Measurements from ENCODE around the gene ARCN1.

Gene ARCN1

DNA sequence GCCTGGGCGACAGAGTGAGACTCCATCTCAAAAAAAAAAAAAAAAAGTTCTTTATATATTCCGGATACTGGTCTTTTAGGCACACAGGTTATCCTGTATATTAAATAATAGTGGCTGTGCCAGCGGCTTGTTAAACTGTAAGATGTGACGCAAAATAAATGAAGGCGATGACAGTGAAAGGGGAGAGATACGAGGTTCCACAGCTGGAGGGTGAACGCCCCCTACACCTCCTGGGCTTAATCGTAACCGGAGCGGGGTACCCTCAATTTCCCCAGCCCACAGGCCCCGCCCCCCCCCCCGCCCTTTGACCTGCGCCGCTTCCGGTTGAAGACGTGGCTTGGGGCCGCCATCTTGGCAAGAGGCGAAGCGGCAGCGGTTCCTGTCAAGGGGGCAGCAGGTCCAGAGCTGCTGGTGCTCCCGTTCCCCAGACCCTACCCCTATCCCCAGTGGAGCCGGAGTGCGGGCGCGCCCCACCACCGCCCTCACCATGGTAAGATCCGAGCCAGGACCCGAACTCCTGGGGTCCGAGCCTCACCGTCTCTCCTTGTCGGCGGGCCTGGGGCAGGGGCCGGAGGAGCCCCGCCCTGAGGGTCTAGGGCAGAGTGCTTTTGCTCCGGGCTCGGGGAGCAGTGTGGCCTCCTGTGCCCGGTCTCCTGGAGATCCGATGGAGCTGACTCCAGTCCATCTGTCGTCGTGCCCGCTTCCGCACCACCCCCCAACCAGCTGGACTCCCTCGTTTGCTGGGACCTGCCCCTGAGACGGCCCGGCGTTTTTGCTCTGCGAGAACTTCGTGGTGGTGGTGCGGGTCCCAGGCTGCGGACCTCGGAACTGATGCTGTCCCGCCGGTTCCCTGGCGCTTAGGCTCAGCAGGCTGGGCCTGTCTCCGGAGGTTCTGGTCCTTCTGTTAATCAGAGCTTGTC, at the start of gene ARCN1:
ARCN1 (plus strand) TSS at position 349 of the 920 bp plus-strand sequence; CDS start at position 488, 139 bp downstream.
- peak; percentile 72 for DNase-seq

DNA sequence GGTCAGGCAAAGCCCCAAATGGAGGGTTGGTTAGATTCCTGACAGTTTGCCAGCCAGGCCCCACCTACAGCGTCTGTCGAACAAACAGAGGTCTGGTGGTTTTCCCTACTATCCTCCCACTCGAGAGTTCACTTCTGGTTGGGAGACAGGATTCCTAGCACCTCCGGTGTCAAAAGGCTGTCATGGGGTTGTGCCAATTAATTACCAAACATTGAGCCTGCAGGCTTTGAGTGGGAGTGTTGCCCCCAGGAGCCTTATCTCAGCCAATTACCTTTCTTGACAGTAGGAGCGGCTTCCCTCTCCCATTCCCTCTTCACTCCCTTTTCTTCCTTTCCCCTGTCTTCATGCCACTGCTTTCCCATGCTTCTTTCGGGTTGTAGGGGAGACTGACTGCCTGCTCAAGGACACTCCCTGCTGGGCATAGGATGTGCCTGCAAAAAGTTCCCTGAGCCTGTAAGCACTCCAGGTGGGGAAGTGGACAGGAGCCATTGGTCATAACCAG, 49.6 kb upstream of the ARCN1 start:
- no peak for DNase-seq

DNA sequence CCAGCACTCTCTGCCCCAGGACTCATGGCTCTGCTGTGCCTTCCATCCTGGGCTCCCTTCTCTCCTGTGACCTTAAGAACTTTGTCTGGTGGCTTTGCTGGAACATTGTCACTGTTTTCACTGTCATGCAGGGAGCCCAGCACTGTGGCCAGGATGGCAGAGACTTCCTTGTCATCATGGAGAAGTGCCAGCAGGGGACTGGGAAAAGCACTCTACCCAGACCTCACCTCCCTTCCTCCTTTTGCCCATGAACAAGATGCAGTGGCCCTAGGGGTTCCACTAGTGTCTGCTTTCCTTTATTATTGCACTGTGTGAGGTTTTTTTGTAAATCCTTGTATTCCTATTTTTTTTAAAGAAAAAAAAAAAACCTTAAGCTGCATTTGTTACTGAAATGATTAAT, 47.9 kb upstream of the ARCN1 start:
- DNase-seq = no peak

DNA sequence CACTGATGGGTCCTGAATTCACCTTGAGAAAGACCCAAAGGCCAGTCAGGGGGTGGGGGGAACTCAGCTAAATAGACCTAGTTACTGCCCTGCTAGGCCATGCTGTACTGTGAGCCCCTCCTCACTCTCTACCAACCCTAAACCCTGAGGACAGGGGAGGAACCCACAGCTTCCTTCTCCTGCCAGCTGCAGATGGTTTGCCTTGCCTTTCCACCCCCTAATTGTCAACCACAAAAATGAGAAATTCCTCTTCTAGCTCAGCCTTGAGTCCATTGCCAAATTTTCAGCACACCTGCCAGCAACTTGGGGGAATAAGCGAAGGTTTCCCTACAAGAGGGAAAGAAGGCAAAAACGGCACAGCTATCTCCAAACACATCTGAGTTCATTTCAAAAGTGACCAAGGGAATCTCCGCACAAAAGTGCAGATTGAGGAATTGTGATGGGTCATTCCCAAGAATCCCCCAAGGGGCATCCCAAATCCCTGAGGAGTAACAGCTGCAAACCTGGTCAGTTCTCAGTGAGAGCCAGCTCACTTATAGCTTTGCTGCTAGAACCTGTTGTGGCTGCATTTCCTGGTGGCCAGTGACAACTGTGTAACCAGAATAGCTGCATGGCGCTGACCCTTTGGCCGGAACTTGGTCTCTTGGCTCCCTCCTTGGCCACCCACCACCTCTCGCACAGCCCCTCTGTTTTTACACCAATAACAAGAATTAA, 47.3 kb upstream of the ARCN1 start:
- DNase-seq = no peak

DNA sequence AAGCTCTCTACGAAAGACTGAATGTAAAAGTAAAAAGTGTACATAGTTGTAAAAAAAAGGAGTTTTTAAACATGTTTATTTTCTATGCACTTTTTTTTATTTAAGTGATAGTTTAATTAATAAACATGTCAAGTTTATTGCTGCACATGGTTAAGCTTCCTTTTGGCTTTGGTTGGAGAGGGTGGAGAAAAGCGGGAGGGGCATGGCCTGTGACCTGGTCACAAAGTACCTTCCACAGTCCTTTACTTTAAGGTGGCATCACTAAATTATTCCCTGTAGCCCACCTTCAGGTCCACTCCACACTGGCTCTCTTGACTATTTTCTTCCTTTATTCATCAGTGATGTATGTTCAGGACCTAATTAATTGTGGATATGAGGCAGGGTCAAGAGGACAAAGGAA, 45.5 kb upstream of the ARCN1 start:
- DNase-seq = no peak

DNA sequence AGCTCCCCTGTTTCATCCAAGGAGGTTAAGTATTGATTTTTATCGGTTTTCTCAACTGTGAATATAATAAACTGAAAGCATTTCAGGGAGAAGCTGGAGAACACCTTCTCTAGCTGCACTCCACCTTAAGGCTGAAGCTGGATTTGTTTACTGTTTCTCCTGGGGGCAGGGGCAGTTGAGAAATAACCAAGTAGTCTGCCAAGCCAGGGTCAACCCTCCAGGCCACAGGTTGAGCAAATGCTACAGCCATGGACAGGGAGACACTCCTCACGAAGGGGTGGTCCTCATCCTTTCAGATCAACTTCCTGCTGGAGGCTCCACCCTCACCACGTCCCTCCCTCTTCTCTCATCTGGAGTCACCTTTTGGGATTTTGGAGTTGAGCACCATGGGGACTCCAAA, 45.1 kb upstream of the ARCN1 start, which contains the start of gene TTC36:
TTC36 (plus strand) TSS at position 366 of the 400 bp plus-strand sequence; CDS start at position 387, 21 bp downstream.
- no peak for DNase-seq

DNA sequence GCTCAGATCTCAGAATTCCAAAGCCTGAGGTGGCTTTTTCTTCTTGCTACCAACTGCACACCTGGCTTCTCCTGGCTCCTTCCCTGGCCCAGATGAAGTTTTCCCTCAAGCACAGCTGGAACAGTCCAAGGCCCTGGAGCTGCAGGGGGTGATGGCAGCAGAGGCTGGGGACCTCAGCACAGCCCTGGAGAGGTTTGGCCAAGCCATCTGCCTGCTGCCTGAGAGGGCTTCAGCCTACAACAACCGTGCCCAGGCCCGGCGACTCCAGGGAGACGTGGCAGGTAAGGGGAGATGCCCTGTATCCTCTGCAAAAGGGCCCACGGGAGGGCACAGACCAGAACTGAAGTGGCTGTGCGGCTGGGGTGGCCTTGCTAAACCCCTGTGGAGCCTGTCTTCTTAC, 43.7 kb upstream of the ARCN1 start:
- DNase-seq = no peak

DNA sequence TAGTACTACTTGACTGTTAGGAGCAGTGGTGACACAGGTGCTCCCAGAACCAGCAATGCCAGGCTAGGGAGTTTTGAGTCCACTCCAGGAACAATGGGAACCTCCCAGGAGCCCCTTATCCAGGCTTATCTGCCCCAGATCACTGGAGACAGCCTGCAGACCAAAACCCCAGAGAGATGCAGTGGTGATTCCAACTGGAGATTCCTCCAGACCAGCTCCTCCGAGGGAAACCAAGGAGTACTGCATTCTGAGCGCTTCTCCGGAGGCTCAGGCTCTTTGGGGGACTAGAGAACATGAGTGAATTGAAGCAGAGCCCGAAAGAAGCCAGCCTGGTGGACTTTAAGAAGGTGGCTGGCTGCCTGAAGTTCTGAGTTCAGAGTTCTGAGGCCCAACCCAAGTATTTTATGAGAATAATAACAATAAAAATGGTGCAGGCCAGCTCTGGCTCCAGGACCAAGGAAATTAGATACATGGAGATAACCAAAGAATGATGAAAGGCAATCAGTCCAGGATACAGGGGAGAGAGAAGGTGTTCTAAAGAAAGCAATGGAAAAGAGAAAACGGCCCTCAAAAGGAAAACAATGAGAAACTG, 42.5 kb upstream of the ARCN1 start:
- DNase-seq = no peak

DNA sequence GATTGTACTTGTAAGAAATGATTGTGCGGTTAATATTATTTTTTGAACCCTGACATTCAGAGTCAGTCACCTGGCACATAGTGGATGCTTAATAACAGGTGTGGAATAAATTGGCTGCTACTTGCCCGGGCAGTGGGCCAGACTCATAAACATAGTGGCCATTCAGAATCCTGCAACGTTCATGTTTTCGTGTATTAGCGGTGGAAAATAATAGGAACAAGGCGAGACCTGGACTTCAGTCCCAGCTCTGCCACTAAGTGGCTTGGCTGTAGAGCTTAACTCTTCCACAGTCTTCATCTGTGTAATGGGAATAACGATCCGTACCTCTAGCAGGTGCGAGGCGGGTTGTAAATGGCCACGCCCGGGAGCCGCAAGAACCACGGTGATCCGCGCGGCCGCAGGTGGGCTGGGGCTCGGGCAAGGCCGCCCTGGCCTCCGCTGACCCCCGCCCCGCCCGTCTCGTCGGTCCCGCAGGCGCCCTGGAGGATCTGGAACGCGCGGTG, 42.0 kb upstream of the ARCN1 start:
- DNase-seq = no peak

DNA sequence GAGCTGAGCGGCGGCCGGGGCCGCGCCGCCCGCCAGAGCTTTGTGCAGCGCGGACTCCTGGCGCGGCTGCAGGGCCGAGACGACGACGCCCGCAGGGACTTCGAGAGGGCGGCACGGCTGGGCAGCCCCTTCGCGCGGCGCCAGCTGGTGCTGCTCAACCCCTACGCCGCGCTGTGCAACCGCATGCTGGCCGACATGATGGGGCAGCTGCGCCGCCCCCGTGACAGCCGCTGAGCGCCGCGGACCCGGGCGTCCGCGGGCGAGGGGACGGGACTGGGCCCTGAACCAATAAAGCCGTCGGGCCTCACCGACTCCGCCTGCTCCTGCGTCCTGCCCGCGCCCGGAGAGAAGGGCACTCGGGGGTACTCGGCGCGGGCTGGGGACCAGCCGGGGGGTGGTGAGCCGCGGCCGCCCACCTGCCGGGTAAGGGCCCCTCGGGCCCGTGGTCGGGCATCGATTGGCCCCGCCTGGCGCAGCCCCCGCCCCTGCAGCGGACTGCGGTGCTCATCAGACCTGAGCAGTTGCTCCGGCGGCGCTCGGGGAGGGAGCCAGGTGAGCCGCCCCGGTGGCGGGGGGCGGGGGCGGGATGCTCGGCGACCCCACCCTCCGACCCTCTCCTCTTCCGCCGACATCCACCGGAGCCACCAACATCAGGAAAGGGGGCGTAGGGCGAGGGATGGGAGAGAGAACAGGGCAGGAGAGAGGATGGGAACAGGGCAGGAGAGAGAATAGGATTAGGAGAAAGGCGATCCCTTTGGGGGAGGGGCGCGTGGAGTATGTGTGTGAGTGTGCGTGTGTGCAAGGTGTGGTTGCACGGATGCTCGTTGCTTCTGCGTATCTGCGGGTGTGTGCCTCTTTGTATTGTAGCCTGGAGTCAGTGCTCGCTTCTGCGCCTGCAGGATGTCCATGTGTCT, 41.3 kb upstream of the ARCN1 start, which contains the start of gene TMEM25:
TMEM25 (plus strand) TSS at position 510 of the 914 bp plus-strand sequence. CDS start 610 bp downstream, outside the sequence.
- DNase-seq = peak; percentile 80

DNA sequence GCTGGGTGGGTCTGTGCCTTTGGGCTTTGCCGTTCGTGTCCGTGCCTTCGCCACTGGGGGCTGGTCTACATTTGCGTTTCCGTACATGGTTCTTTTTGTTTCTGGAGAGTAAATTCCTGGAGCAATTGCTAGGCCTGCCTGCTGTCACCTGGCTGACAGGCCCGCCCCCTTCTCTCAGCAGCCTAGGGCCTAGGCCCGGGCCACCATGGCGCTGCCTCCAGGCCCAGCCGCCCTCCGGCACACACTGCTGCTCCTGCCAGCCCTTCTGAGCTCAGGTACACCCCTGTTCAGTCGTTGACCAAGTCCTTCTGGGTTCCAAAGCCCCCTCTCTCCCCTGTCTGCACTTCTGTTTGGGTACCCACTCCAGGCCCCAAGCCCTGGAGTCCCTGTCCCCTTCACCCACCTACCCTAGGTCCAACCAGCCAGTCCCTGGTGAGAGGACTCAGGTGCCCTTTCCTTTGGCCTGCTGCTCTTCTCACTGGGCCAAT, 40.6 kb upstream of the ARCN1 start:
- DNase-seq = no peak

DNA sequence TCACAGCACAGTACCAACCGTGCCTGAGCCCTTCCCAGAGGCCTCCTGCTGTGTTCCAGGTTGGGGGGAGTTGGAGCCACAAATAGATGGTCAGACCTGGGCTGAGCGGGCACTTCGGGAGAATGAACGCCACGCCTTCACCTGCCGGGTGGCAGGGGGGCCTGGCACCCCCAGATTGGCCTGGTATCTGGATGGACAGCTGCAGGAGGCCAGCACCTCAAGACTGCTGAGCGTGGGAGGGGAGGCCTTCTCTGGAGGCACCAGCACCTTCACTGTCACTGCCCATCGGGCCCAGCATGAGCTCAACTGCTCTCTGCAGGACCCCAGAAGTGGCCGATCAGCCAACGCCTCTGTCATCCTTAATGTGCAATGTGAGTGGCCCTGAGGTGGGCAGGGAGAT, 40.1 kb upstream of the ARCN1 start:
- no peak for DNase-seq

DNA sequence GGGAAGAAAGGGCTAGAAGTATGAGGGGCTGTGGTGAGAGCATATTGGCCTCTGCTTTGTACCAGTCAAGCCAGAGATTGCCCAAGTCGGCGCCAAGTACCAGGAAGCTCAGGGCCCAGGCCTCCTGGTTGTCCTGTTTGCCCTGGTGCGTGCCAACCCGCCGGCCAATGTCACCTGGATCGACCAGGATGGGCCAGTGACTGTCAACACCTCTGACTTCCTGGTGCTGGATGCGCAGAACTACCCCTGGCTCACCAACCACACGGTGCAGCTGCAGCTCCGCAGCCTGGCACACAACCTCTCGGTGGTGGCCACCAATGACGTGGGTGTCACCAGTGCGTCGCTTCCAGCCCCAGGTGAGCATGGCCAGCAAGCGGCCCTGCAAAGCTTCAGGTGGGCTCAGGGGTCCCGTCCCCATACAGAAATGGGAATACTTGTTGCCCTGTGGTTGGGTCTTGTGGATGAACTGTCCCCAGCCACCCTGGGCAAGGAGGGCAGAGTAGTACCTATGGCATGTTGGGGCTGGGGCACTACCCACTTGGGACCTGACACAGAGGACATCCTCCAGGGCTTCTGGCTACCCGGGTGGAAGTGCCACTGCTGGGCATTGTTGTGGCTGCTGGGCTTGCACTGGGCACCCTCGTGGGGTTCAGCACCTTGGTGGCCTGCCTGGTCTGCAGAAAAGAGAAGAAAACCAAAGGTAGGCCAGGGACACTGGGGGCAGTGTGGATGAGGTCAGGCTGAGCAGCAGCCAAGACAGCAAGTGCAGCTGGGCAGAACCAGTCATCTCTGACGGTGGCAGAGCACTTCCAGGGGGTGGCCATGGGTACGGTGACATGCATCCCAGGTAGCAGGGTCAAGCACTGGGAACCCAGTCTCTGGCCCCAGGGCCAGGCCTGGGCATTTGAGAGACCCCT, 39.1 kb upstream of the ARCN1 start:
- DNase-seq = no peak

DNA sequence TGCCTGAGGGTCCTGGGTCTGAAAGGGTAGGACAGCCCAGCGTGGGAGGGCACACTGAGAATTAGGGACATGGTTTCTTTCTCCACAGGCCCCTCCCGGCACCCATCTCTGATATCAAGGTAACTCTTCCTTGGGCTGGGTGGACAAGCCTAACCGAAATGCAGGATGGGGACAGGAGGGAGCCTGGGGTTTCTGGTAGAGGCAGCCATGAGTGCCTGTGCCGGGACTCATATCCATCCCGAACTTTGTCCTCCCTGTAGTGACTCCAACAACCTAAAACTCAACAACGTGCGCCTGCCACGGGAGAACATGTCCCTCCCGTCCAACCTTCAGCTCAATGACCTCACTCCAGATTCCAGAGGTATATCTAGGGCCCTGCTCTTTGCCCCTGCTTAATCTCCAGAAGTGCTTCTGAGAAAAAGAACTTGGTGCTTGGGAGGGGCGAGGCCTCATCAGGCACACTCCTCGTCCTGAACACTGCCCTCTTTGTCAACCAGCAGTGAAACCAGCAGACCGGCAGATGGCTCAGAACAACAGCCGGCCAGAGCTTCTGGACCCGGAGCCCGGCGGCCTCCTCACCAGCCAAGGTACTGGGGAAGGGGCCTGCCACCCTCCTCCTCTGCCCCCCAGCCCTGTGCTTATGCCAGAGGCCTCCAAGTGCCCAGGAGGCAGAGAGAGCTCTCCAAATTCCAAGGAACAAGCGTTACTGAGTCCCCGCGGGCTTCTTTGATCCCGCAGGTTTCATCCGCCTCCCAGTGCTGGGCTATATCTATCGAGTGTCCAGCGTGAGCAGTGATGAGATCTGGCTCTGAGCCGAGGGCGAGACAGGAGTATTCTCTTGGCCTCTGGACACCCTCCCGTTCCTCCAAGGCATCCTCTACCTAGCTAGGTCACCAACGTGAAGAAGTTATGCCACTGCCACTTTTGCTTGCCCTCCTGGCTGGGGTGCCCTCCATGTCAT, 38.2 kb upstream of the ARCN1 start:
- DNase-seq = no peak

DNA sequence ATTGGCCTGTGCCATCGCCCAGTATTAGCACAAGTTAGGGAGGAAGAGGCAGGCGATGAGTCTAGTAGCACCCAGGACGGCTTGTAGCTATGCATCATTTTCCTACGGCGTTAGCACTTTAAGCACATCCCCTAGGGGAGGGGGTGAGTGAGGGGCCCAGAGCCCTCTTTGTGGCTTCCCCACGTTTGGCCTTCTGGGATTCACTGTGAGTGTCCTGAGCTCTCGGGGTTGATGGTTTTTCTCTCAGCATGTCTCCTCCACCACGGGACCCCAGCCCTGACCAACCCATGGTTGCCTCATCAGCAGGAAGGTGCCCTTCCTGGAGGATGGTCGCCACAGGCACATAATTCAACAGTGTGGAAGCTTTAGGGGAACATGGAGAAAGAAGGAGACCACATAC, 36.9 kb upstream of the ARCN1 start:
- no peak for DNase-seq

DNA sequence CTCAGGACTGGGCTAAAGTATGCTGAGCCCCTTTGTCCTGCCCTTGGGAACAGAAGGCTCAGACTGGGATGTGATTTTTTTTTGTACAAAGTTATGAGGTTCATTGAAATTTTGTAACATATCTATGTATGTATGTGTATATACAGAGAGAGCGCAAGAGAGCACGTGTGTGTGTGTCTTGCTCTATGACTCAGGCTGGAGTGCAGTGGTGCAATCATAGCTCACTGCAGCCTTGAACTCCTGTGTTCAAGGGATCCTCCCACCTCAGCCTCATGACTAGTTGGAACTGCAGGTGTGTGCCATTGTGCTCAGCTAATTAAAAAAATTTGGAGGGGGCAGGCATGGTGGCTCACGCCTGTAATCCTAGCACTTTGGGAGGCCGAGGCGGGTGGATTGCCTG, 35.5 kb upstream of the ARCN1 start:
- DNase-seq = no peak

DNA sequence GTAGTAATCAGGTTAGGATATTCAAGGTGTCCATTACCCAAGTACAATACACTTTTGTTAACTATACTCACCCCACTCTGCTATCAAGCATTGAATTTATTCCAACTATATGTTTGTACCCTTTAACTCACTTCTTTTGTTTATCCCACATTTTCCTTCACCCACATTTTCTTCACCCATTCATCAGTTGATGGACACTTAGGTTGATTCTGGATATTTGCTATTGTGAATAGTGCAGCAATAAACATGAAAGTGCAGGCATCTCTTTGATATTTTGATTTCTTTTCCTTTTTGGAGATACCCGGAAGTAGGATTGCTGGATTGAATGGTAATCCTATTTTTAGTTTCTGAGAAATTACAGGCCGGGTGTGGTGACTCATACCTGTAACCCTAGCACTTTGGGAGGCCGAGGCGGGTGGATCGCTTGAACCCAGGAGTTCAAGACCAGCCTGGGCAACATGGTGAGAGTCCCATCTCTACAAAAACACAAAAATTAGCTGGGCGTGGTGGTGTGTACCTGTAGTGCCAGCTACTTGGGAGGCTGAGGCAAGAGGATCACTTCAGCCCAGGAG, 34.7 kb upstream of the ARCN1 start:
- no peak for DNase-seq

DNA sequence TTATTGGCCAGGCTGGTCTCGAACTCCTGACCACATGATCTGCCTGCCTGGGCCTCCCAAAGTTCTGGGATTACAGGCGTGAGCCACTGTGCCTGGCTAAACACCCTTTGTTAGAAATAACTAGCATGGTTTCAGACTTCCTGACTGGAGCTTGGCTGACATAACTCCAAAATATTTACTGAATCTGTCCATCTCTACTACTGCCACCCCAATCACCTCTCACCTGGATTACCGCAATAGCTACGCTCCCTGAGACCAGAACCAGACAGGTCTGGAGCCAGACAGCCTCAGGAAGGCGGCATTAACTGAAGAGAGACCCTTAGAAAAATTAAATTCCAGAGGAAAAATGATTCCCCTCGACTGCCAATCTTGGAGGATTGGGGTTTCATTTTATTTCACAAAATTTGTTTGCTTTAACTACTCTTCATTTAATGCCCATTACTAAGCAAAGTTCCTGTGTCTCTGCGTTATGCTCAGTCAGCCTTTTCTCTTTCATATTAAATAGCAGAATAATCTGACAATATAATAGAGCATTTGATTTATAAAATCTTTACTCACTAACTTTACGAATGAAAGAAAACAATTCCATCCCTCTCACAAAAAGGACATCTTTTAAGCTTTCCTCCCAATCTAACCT, 28.1 kb upstream of the ARCN1 start:
- no peak for DNase-seq

DNA sequence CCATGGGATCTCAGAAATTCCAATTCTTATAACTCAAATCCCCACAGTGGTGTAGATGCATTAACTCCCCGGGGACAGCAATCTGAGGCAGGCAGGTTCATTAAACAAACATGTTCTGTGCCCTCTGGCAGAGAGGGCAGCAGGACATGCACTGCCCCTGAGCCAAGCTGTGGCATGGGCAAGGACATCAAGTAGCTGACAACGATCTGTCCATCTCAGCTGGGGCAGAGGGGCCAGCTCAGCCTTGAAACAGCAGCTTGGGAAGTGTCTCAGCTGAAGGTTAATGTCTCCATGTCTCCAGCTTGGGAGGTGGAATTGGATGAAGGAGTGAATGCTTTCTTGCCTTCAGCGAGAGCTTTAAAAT, 27.6 kb upstream of the ARCN1 start:
- DNase-seq = no peak
